Stimulated activated naive B cell treated with anti-CD40 and anti-IgM and Interleukin-4, amounts not matched to agents 10 μg/mL and 1 μg/mL and 100 μg/mL, for 72 hours (primary cell): Measurements from ENCODE around the gene ST6GALNAC5.

ENCODE experiments used
- ATAC-seq, 2 donors: fragments of 150-1000 bp; cut with Tn5 transposase; replicated peaks; 2 replicates each; pipeline ENCODE4 v1.10.0; 2021; ENCODE audit warnings: moderate library complexity in 1 of 2
- DNase-seq: peaks from one replicate; pipeline ENCODE4 v3.0.0; 2021
- H3K27ac Mint-ChIP-seq: one replicate; pipeline ENCODE4 v1.8.0; 2022; ENCODE audit warnings: mild to moderate bottlenecking, mixed read lengths
- H3K27me3 Mint-ChIP-seq, 2 donors: one replicate each; pipeline ENCODE4 v1.8.0; 2022; ENCODE audit warnings: mixed read lengths in 2 of 2
- H3K36me3 Mint-ChIP-seq, 2 donors: one replicate each; pipeline ENCODE4 v1.8.0; 2022; ENCODE audit warnings: mixed read lengths in 2 of 2, mild to moderate bottlenecking in 1 of 2
- H3K4me1 Mint-ChIP-seq, 2 donors: one replicate each; pipeline ENCODE4 v1.8.0; 2022; ENCODE audit warnings: mixed read lengths in 2 of 2, mild to moderate bottlenecking in 1 of 2
- H3K4me3 Mint-ChIP-seq, 2 donors: one replicate each; pipeline ENCODE4 v1.8.0; 2022; ENCODE audit warnings: mild to moderate bottlenecking in 2 of 2, mixed read lengths in 2 of 2, moderate library complexity in 1 of 2
- H3K9me3 Mint-ChIP-seq, 2 donors: one replicate each; pipeline ENCODE4 v1.8.0; 2022; ENCODE audit warnings: mixed read lengths in 2 of 2, mild to moderate bottlenecking in 1 of 2

Gene ST6GALNAC5

DNA sequence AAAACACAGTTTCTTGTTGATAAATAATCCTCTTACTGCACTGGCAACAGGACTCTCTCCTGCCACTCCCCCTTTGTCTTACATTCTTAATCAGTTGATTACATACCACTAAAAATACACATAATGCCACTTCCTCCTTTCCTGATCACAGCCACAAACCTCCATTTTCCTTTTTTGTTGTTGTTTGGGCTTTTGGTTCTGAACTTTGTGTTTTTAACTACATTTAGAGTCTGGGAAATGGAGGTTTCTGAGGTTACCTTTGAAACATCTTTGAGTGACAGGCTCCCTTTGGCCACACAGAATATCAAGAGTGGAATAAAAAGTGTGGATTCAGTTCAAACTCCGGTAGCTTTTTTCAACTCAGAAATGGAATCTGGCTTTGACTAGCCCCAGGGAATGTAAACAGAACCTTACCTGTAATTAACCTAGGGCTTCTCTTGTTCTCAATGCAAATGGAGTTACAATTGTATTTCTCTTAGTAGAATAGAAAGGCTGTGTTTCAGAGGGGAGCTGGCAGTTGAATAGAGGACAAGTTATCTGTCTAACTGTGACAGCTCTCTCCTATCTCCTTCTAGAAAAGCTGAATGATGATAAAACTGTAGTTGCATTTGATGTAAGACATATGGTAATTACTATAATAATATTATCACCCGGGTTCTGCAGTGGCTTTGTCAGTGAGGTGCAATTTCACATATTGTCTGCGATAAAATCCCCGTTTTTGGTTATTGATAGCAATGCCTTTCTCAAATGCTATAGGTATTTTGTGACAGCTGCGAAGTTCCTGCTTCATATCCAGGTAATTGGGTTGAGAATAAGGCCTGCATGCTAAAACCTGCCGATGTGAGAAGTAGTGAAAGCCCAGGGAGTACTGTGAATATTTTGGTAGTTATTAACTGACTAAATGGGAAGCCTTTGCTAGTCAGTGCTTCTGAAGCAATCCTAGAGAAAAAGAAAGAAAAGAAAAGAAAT, 66.9 kb downstream of the ST6GALNAC5 start:
- no peak for DNase-seq
- peaks cover 0 to 3% of the 10 kb centered on the region in 2 donors for H3K4me1 Mint-ChIP-seq
- no peaks in the 10 kb centered on the region for H3K36me3 Mint-ChIP-seq
- ATAC-seq: no peak
- H3K4me3 Mint-ChIP-seq: no peak overlapping the region
- peaks cover 1 to 7% of the 10 kb centered on the region in 2 donors for H3K9me3 Mint-ChIP-seq
- H3K27me3 Mint-ChIP-seq: no peaks in the 10 kb centered on the region
- H3K27ac Mint-ChIP-seq: no peak overlapping the region

DNA sequence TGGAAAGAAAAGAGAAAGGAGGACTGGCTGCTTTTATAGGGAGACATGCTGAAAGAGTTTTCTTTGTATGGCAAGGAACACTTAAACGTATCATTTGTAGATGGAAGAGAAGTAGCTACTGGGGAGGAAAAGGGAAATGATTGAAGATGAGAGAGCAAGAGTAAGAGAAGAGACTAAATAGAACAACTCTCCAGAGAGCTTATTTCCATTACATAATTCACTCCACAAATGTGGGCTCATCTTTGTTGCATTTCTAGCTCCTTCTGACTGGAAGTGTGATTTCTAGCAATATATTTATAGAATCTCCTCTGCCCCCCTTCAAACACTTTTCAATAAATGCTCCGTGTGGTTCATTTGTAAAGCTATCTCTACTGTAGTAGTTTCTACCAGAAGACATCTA, 71.0 kb downstream of the ST6GALNAC5 start:
- no peaks in the 10 kb centered on the region for H3K36me3 Mint-ChIP-seq
- no peak overlapping the region for H3K4me3 Mint-ChIP-seq
- no peaks in the 10 kb centered on the region for H3K9me3 Mint-ChIP-seq
- H3K27ac Mint-ChIP-seq: no peak overlapping the region
- peaks cover 0 to 3% of the 10 kb centered on the region in 2 donors for H3K4me1 Mint-ChIP-seq
- DNase-seq: no peak
- ATAC-seq: no peak
- H3K27me3 Mint-ChIP-seq: no peaks in the 10 kb centered on the region

DNA sequence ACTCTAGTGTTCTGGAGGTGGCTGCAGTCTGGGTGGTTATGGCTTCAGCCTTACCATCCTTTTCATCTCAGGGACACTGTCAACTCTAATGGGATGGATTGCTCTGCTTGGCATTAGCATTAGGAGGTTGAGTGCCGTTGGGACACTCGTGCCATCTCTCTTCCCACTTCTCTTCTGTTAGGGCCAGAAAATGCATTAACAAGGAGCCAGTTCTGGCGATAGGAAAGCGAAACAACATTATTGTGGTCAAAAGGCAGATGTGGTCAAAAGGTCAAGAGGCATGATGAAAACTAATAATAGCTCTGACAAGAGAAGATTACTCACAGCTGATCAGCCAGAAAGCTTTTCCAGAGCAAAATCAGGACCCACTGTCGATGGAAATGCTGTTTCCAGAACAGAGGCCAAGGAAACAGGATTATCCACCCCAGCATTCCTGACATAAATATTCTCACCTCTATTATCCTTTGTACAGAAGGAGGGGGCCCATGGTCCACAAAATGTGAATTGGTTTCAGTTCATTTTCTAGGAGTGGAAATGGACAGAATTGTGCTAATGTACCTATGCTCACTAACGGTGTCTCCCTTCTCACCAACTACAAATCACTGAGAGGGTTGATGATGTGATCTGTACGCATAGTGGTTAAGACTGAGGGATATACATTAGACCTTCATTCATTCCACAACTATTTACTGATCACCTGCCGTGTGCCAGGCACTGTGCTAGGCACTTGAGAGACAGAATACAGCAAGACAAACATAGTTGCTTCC, 72.0 kb downstream of the ST6GALNAC5 start:
- Mint-ChIP-seq H3K4me3 (no peak overlapping the region), H3K36me3 (no peaks in the 10 kb centered on the region), H3K27ac (no peak overlapping the region), H3K27me3 (no peaks in the 10 kb centered on the region), H3K4me1 (peaks cover 0 to 3% of the 10 kb centered on the region in 2 donors), H3K9me3 (no peaks in the 10 kb centered on the region)
- no peak for DNase-seq
- peak in 1 of 2 donors; percentile 39 for ATAC-seq

DNA sequence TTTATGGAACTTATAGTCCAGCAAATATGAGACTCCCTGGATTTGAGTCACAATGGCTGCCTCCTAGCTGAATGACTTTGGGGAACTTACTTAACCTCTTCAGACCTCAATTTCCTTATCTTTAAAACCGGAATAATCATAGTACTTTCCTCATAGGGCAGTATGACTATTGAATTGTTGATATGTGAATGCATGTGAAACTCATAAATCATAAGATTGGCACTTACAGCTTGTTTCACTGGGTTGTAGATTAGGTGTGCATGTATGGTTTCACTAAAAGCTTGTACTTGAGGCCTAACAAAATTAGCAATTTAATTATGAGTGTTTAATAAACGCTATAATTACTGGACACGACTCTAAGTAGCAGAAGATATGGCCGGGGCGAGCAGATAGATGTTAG, 72.5 kb downstream of the ST6GALNAC5 start:
- Mint-ChIP-seq H3K9me3 (no peaks in the 10 kb centered on the region), H3K27ac (no peak overlapping the region), H3K4me1 (peaks cover 0 to 3% of the 10 kb centered on the region in 2 donors), H3K36me3 (no peaks in the 10 kb centered on the region), H3K27me3 (no peaks in the 10 kb centered on the region), H3K4me3 (no peak overlapping the region)
- ATAC-seq (no peak), DNase-seq (no peak)

DNA sequence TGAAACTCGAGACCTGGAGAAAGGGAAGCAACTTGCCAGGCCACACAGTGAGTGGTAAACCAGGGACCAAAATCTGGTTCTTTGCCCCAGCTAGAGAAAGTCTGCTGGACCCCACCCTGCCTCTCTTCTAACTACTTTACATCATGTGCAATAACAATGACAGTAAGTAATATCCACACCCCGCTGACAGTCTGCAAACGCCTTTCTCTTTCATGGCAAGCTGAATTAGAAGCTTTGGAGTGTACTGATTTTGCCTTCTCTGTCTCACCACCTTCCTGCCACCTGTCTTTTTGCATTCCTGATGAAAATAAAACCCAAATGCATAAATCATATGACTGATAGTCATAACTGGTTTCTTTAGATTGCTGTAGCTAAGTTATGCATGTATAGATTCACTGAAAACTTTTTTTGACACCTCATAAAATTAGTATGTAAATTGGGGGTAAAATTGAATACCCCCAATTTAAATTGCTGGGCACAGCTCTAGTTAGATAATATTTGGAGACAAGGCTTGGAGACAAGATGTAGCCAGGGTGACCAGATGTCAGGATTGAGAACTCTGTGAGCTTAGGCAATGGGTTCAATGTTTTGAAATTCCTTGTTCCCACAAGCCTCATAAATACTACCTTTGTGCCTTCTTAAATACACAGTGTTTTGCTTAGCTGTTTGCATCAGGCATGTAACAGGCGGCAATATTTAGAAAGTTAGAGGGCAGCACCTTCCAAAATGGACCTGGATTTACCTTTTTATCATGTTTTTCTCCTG, 73.5 kb downstream of the ST6GALNAC5 start:
- H3K4me3 Mint-ChIP-seq: no peak overlapping the region
- ATAC-seq (no peak), DNase-seq (no peak)
- H3K9me3 Mint-ChIP-seq: no peaks in the 10 kb centered on the region
- H3K27me3 Mint-ChIP-seq: no peaks in the 10 kb centered on the region
- no peak overlapping the region for H3K27ac Mint-ChIP-seq
- H3K4me1 Mint-ChIP-seq: peaks cover 0 to 3% of the 10 kb centered on the region in 2 donors
- no peaks in the 10 kb centered on the region for H3K36me3 Mint-ChIP-seq

DNA sequence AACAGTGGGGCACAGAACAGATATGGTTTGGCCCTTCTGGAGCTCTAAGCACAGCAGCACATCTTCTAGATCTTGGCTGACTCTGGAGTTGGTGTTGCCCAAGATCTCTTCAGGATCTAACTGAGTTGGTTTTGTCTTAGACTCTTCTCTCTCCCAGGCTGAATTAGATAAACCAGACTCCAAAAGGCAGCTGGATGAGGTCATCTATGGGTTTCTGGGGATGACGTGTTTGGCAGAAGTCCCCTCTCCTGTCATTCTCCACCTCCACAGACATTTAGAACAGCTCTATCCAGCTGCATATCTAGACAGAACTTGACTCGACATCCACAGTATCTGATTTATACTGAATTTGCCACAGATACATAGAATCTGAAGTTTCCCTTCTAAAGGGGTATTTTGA, 75.3 kb downstream of the ST6GALNAC5 start:
- no peaks in the 10 kb centered on the region for H3K27me3 Mint-ChIP-seq
- H3K9me3 Mint-ChIP-seq: no peaks in the 10 kb centered on the region
- ATAC-seq (no peak), DNase-seq (no peak)
- H3K4me3 Mint-ChIP-seq: no peak overlapping the region
- H3K27ac Mint-ChIP-seq: no peak overlapping the region
- peaks cover 0 to 3% of the 10 kb centered on the region in 2 donors for H3K4me1 Mint-ChIP-seq
- H3K36me3 Mint-ChIP-seq: no peaks in the 10 kb centered on the region

DNA sequence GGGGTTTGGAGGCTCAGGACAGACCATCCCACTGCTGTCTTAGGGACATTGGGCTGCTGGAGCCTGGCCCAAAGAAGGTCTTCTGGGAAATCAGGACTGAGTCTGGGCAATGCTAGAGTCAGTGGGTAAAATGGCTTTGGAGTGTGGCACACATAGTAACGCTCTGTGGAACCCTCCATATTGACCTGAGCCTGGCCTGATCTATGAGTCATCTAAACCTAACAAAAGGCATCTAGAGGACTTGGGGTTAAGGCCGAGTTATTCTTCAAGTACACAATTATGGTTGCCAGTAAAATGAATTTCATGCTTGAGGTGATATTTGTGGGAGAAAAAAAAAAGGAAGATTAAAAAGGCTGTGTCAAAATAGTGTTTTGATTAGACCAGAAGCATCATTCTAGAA, 77.7 kb downstream of the ST6GALNAC5 start:
- no peaks in the 10 kb centered on the region for H3K36me3 Mint-ChIP-seq
- no peaks in the 10 kb centered on the region for H3K9me3 Mint-ChIP-seq
- H3K27ac Mint-ChIP-seq: no peak overlapping the region
- no peak for DNase-seq
- ATAC-seq: no peak
- H3K27me3 Mint-ChIP-seq: no peaks in the 10 kb centered on the region
- H3K4me1 Mint-ChIP-seq: no peaks in the 10 kb centered on the region
- H3K4me3 Mint-ChIP-seq: no peak overlapping the region

DNA sequence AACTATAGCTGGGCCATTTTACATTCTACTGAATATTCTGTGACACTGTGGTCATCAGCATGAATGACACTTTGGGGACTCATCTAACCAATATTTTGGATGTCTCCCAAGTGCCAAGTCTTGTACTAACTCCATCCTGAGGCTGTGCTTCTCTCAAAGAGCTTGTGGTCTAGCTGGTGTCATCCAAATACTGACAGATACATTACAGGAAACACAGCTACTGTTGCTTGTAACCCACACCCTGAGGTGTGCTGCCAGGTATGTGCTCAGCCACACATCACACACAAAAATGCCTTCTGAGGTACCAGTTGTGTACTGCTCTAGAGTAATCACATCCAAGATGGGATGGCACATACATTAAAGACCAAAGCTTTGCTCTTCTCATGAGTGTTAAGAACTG, 81.6 kb downstream of the ST6GALNAC5 start:
- Mint-ChIP-seq H3K36me3 (no peaks in the 10 kb centered on the region), H3K4me3 (no peak overlapping the region), H3K27ac (no peak overlapping the region), H3K9me3 (no peaks in the 10 kb centered on the region), H3K27me3 (no peaks in the 10 kb centered on the region), H3K4me1 (no peaks in the 10 kb centered on the region)
- DNase-seq: no peak
- ATAC-seq: no peak

DNA sequence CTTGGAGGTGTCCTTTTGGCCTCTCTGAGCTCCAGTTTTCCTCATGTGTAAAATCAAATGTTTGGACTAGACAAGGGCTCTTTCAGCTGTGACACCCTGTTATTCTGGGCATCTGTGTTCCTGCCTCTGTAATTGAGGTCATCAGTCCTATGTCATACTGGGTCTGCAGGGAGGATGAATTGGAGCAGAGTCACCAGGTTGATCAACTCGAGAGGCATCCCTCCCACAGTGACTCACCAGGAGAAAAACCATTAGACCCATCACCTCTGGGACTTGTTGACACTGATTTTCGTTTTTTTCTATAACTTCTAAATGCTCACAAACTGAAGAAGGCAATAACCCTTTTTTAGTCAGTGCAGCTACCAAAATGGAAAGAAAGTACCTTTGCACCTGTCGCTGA, 82.2 kb downstream of the ST6GALNAC5 start:
- Mint-ChIP-seq H3K4me3 (no peak overlapping the region), H3K4me1 (no peaks in the 10 kb centered on the region), H3K27ac (no peak overlapping the region), H3K9me3 (no peaks in the 10 kb centered on the region), H3K27me3 (no peaks in the 10 kb centered on the region), H3K36me3 (no peaks in the 10 kb centered on the region)
- no peak for DNase-seq
- ATAC-seq: no peak

DNA sequence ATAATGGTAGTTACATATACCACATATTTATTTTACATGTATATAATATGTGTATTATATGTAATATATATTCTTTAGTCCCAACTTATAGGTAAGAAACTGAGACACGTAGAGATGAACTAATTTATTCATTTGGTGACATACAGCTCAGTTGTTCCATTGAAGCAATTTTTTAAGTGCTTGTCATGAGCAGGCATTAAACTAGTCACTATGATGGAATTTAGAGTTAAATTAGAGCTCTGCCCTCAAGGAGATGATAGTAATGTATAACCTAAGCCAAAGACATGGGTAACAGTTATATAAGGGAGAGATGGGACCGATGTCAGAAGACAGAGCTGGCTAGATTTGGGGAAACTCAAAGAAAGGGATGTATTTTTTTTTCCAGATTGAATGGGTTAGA, 83.0 kb downstream of the ST6GALNAC5 start:
- Mint-ChIP-seq H3K27ac (no peak overlapping the region), H3K4me3 (no peak overlapping the region), H3K4me1 (no peaks in the 10 kb centered on the region), H3K36me3 (no peaks in the 10 kb centered on the region), H3K27me3 (no peaks in the 10 kb centered on the region), H3K9me3 (no peaks in the 10 kb centered on the region)
- ATAC-seq (no peak), DNase-seq (no peak)

DNA sequence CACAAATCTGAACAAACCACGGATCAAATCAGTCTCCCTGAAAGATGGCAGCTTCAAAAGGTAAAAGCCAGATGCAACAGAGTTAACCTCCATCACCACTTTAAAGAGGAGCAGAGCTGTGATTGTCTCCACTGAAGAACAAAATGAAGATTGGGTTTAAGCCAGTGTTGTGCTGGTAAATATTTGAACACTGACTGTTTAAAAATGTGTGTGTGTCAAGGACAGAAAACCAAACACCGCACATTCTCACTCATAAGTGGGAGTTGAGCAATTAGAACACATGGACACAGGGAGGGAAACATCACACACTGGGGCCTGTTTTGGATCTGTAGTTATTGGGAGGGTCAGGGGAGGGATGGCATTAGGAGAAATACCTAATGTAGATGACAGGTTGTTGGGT, 83.9 kb downstream of the ST6GALNAC5 start:
- H3K4me3 Mint-ChIP-seq: no peak overlapping the region
- H3K9me3 Mint-ChIP-seq: no peaks in the 10 kb centered on the region
- ATAC-seq (no peak), DNase-seq (no peak)
- H3K27me3 Mint-ChIP-seq: no peaks in the 10 kb centered on the region
- H3K4me1 Mint-ChIP-seq: no peaks in the 10 kb centered on the region
- no peak overlapping the region for H3K27ac Mint-ChIP-seq
- H3K36me3 Mint-ChIP-seq: no peaks in the 10 kb centered on the region

DNA sequence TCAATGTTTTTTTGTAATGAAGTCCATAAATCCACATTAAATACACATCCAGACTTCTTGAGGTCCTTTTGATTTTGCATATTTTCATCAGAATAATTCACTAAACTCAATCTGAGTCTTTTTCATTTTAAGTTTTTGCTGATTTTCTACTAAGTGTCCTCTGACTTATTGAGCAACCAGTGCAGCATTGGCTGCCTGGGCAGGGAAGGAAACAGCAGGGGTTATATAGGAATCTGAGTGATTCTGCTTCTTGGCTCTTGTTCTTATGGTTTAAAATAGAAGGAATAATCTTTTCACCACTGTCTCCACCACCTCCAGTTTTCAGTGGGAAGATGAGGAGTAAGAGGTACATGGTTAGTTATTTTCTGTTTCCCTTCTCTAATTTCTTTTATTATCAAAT, 88.4 kb downstream of the ST6GALNAC5 start:
- DNase-seq (no peak), ATAC-seq (no peak)
- Mint-ChIP-seq H3K27me3 (peaks cover 0 to 4% of the 10 kb centered on the region in 2 donors), H3K4me1 (no peaks in the 10 kb centered on the region), H3K27ac (no peak overlapping the region), H3K4me3 (no peak overlapping the region), H3K36me3 (no peaks in the 10 kb centered on the region), H3K9me3 (no peaks in the 10 kb centered on the region)

DNA sequence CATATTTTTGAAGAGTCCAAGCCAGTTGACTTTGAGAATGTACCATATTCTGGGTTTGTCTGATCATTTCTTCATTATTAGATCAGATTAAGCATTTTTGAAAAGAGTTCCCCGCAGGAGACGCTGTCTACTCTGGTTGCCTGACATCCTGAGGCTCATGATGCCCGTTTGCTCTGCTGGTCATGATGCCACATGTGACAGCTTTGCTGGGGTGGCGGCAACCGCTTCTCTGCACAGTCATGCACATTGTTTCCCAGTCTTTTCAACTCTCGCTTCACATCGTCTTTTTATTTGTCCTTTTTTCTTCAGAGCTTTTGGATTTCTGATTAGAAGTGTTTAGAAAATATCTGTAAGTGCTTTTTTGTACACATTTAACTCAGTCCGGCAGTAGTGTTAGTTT, 90.7 kb downstream of the ST6GALNAC5 start:
- H3K4me3 Mint-ChIP-seq: no peak overlapping the region
- DNase-seq: no peak
- no peaks in the 10 kb centered on the region for H3K9me3 Mint-ChIP-seq
- H3K4me1 Mint-ChIP-seq: no peaks in the 10 kb centered on the region
- ATAC-seq: no peak
- no peak overlapping the region for H3K27ac Mint-ChIP-seq
- H3K27me3 Mint-ChIP-seq: peaks cover 0 to 4% of the 10 kb centered on the region in 2 donors
- no peaks in the 10 kb centered on the region for H3K36me3 Mint-ChIP-seq

DNA sequence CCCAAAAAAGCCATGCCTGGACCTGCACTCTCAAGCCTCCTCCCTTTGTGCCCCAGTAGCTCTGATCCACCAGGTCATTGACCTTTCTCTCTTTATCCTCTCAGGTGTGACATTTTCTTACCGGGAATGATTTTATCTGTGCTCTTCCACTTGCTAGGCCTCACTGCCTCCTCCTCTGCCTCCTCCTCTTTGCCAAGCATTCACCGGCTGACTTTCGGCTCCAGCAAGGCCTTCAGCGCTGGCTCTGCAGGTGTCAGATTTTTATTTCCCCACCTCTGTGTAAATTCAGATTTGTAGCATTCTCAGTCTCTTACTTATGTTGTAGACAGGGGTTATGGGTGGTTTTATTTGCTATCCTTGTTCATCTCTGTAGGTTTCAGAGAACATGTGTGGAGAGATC, 91.5 kb downstream of the ST6GALNAC5 start:
- DNase-seq: no peak
- no peak for ATAC-seq
- no peaks in the 10 kb centered on the region for H3K36me3 Mint-ChIP-seq
- no peaks in the 10 kb centered on the region for H3K4me1 Mint-ChIP-seq
- peaks cover 2 to 3% of the 10 kb centered on the region in 2 donors for H3K9me3 Mint-ChIP-seq
- no peak overlapping the region for H3K4me3 Mint-ChIP-seq
- H3K27ac Mint-ChIP-seq: no peak overlapping the region
- peaks cover 0 to 4% of the 10 kb centered on the region in 2 donors for H3K27me3 Mint-ChIP-seq
